Measurements from ENCODE around the gene HMCN2. TPM values are rescaled to one million over a fixed set of nuclear protein-coding genes. Genes with fewer than 3 reads are reported as not detected.
"Not testable (repeated sequence)": the region's sequence is repeated elsewhere in the genome, so short reads cannot be mapped to it uniquely, and the experiment has no call there.

HMCN2 gene
- total and polyA plus RNA-seq, 8 donors = 0.41 to 5.3 (median 0.76) TPM

DNA sequence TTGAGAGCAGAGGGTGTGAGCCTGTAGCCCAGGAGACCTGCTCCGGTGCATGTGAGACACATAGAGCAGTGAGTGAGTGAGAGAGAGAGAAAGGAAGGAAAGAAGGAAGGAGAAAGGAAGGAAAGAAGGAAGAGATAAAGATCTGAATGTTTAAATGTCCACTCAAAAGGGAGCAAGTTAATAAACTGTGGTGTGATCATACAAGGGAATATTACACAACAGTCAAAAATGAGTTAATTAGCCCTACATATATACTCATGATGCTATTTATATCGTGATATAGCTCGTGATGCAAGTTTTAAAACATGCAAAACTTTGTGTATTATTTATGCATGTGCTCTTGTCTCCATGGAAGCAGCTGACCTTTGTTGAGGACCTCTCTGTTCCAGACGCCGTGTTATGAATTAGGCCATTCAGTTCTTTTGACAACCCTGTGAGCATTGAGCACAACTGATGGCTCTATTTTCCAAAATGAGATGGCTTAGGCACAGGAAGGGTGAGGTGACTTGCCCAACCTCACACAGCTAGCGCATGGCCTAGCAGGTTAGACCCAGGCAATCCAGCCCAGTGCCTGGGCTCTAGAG lies 70.6 kb downstream of the HMCN2 start:
- WGBS, 2 donors = 69 to 73% methylated on average over 6 of the region's 6 CpGs

DNA sequence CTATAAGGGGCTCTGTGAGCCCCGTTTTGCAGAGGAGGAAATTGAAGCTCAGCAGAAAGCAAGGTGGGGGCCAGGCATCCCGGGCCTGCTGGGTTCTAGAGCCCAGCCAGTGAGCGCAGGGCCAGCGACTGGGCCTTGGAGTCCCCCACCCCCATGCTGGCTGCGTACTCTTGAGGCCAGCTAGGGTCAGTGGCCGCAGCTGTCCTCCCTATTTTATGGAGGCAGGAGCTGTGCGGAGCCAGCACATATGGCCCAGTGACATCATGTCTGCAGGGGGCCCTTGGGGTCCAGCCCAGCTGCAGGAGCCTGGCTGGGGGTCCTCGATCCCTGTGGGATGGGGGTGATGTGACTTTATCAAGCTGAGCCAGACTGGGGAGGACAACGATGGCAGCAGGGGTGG lies 71.3 kb downstream of the HMCN2 start:
- intact Hi-C loops (cut with DNase I) = no loop called here
- Histone ChIP-seq H3K4me3 (no peak overlapping the region), H3K9me3 (no peaks in the 10 kb centered on the region), H3K4me1 (no peaks in the 10 kb centered on the region), H3K27ac (no peak overlapping the region), H3K36me3 (no peaks in the 10 kb centered on the region), H3K27me3 (no peaks in the 10 kb centered on the region)
- DNase-seq (peak in 1 of 6 donors; percentile 40), ATAC-seq (no peak), FAIRE-seq (no peak)
- TF ChIP-seq, protein P1, sequence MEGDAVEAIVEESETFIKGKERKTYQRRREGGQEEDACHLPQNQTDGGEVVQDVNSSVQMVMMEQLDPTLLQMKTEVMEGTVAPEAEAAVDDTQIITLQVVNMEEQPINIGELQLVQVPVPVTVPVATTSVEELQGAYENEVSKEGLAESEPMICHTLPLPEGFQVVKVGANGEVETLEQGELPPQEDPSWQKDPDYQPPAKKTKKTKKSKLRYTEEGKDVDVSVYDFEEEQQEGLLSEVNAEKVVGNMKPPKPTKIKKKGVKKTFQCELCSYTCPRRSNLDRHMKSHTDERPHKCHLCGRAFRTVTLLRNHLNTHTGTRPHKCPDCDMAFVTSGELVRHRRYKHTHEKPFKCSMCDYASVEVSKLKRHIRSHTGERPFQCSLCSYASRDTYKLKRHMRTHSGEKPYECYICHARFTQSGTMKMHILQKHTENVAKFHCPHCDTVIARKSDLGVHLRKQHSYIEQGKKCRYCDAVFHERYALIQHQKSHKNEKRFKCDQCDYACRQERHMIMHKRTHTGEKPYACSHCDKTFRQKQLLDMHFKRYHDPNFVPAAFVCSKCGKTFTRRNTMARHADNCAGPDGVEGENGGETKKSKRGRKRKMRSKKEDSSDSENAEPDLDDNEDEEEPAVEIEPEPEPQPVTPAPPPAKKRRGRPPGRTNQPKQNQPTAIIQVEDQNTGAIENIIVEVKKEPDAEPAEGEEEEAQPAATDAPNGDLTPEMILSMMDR (IDR thresholded peaks at IDR 0.05) = no peak
- WGBS, 2 donors = 72 to 78% methylated on average over 9 of the region's 9 CpGs

More for the DNA sequence above, 70.6 kb downstream of the HMCN2 start:
- ATAC-seq = no peak
- DNase-seq = no peak
- no peaks in the 10 kb centered on the region for H3K9me3 ChIP-seq
- FAIRE-seq = no peak
- no peaks in the 10 kb centered on the region for H3K36me3 ChIP-seq
- TF ChIP-seq, protein P1 (IDR thresholded peaks at IDR 0.05) = no peak
- H3K27ac ChIP-seq = no peak overlapping the region
- H3K4me1 ChIP-seq = no peaks in the 10 kb centered on the region
- intact Hi-C loops (cut with DNase I) = no loop called here
- no peak overlapping the region for H3K4me3 ChIP-seq
- H3K27me3 ChIP-seq = no peaks in the 10 kb centered on the region

DNA sequence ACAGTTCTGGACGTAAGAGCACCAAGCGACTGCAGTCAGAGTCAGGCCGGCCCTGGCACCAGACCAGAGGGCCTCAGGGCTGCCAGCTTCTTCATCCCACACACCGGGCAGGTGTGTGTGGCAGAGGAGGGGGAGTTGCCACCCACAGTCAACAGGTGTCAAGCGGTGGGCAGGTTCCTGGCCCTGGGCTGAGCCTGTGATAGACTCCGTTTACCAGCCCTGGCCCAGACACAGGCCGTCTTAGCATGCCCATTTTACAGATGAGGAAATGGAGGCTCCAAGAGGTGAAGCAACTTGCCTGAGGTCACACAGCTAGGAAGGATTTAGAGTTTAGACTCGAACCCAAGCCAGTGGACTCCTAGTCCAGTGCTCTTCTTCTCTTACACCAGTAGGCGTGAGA lies 71.8 kb downstream of the HMCN2 start:
- no peaks in the 10 kb centered on the region for H3K4me1 ChIP-seq
- FAIRE-seq (no peak), ATAC-seq (no peak), DNase-seq (peak in 1 of 6 donors; percentile 38)
- TF ChIP-seq, protein P1 (IDR thresholded peaks at IDR 0.05) = no peak
- no peak overlapping the region for H3K4me3 ChIP-seq
- WGBS, 2 donors = 62 to 69% methylated on average over 9 of the region's 9 CpGs
- intact Hi-C loops (cut with DNase I) = no loop called here
- H3K27me3 ChIP-seq = no peaks in the 10 kb centered on the region
- H3K27ac ChIP-seq = no peak overlapping the region
- no peaks in the 10 kb centered on the region for H3K36me3 ChIP-seq
- H3K9me3 ChIP-seq = no peaks in the 10 kb centered on the region

DNA sequence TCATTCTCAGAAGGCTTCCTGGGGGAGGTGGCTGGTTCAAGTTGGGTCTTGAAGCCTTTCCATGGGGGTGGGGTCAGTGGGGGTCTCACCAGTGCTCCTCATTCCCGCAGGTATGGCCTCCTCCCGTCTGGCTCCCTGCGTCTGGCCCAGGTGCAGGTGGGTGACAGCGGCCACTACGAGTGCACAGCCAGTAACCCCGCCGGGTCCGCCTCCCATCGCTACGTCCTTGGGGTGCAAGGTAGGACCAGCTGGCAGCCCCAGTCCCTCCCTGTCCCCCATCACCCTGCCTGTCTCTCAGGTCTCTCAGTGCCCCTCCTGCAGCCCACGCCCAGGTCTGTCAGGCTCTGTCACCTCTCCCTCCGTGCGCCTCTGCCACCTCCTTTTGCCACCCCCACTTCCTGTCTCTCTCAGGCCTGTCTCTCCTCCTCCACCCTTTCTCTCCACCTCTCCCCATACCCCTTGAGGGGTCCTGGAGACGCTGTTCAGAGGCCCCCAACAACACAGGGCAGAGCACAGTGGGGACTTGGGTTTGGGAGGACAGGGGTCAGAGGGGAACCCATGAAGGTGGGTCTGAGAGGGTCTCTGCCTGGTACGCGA lies 72.3 kb downstream of the HMCN2 start:
- ATAC-seq = no peak
- no peaks in the 10 kb centered on the region for H3K9me3 ChIP-seq
- intact Hi-C loops (cut with DNase I) = no loop called here
- no peak for FAIRE-seq
- no peaks in the 10 kb centered on the region for H3K36me3 ChIP-seq
- TF ChIP-seq, protein P1 (IDR thresholded peaks at IDR 0.05) = no peak
- no peaks in the 10 kb centered on the region for H3K4me1 ChIP-seq
- H3K4me3 ChIP-seq = no peak overlapping the region
- no peak overlapping the region for H3K27ac ChIP-seq
- no peaks in the 10 kb centered on the region for H3K27me3 ChIP-seq
- WGBS, 2 donors = 74 to 84% methylated on average over 16 of the region's 16 CpGs
- no peak for DNase-seq

DNA sequence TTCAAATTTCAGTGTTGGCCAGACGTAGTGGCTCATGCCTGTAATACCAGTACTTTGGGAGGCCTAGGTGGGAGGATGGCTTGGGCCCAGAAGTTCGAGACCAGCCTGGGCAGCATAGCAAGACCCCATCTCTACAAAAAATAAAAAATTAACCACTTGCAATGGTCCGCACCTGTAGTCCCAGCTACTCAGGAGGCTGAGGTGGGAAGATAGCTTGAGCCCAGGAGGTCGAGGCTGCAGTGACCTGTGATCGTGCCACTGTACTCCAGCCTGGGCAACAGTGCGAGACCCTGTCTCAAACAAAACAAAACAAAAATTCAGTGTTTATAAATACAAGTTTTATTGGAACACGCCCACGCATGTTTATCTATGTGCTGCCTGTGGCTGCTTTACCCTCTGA lies 73.3 kb downstream of the HMCN2 start:
- H3K9me3 ChIP-seq; intact Hi-C loops (cut with DNase I); ATAC-seq; DNase-seq; H3K36me3 ChIP-seq; H3K27ac ChIP-seq; H3K4me3 ChIP-seq; FAIRE-seq; H3K27me3 ChIP-seq; H3K4me1 ChIP-seq: not testable (repeated sequence)
- whole genome bisulfite sequencing, 2 donors = 86 to 93% methylated on average over 8 of the region's 8 CpGs
